ENCODE results near the gene XXYLT1. TPM values are rescaled to one million over a fixed set of nuclear protein-coding genes. Genes with fewer than 3 reads are reported as not detected.

Gene XXYLT1
- total and polyA plus RNA-seq, 8 donors = 1.8 to 5.0 (median 2.6) TPM

DNA sequence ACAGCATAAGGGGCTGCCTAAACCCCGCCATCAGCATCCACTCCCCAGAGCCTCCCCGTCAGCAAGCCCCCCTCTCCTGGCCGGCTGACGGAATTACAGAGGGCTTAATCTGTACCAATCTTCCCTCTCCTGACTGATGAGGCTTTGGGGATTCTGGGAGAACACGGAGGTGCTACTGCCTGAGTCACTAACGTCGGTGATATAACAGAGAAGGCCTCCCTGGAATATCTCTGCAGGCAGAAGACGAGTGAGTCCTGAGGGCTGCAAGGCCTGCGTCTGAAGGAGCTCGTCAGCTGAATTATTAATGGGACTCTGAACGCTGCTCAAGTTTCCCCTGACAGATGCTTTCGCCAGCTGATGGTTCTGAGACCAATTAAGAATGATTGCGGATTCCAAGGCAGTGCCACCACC, 147.7 kb downstream of the XXYLT1 start:
- FAIRE-seq (no peak), ATAC-seq (no peak), DNase-seq (no peak)
- no peaks in the 10 kb centered on the region for H3K9me3 ChIP-seq
- no peak for TF ChIP-seq CTCF (IDR thresholded peaks at IDR 0.05)
- H3K4me1 ChIP-seq = no peaks in the 10 kb centered on the region
- H3K36me3 ChIP-seq = no peaks in the 10 kb centered on the region
- WGBS, 2 donors = 80 to 81% methylated on average over 13 of the region's 13 CpGs
- intact Hi-C loops (cut with DNase I) = no loop called here
- H3K27me3 ChIP-seq = no peaks in the 10 kb centered on the region
- H3K27ac ChIP-seq = no peak overlapping the region
- H3K4me3 ChIP-seq = no peak overlapping the region

- H3K4me3 ChIP-seq = no peak overlapping the region
- no peak for FAIRE-seq
Observed at GRCh38 chr3:195122261-195122660, 148.7 kb downstream of the XXYLT1 start.

DNA sequence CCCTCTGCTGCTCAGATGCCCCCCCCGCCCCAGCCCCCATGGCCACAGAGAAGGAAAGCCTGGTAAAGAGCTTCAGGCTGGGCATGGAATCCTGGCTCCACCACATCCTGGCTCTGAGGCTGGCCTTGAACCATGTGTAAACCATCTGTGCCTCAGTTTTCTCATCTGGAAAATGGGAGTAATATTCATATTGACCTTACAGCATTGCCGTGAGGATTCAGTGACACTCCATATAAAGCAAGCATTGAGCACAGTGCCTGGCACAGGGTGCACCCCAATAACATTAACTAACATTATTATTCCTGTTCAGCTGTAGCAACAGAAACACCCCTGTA, 150.7 kb downstream of the XXYLT1 start:
- H3K27me3 ChIP-seq = no peaks in the 10 kb centered on the region
- ATAC-seq (no peak), FAIRE-seq (no peak), DNase-seq (no peak)
- no peak overlapping the region for H3K27ac ChIP-seq
- intact Hi-C loops (cut with DNase I) = no loop called here
- no peaks in the 10 kb centered on the region for H3K36me3 ChIP-seq
- WGBS, 2 donors = 95 to 97% methylated on average over 2 of the region's 2 CpGs
- H3K4me1 ChIP-seq = no peaks in the 10 kb centered on the region
- TF ChIP-seq CTCF (IDR thresholded peaks at IDR 0.05) = no peak
- H3K4me3 ChIP-seq = no peak overlapping the region
- no peaks in the 10 kb centered on the region for H3K9me3 ChIP-seq

More at GRCh38 chr3:195122261-195122660, 148.7 kb downstream of the XXYLT1 start:
- intact Hi-C loops (cut with DNase I) = no loop called here
- TF ChIP-seq CTCF (IDR thresholded peaks at IDR 0.05) = no peak
- no peaks in the 10 kb centered on the region for H3K36me3 ChIP-seq
- no peak overlapping the region for H3K27ac ChIP-seq
- WGBS, 2 donors = 88 to 94% methylated on average over 3 to 4 of the region's 4 CpGs
- ATAC-seq = no peak
- no peaks in the 10 kb centered on the region for H3K9me3 ChIP-seq
- no peaks in the 10 kb centered on the region for H3K4me1 ChIP-seq
- H3K27me3 ChIP-seq = no peaks in the 10 kb centered on the region
- DNase-seq = no peak

DNA sequence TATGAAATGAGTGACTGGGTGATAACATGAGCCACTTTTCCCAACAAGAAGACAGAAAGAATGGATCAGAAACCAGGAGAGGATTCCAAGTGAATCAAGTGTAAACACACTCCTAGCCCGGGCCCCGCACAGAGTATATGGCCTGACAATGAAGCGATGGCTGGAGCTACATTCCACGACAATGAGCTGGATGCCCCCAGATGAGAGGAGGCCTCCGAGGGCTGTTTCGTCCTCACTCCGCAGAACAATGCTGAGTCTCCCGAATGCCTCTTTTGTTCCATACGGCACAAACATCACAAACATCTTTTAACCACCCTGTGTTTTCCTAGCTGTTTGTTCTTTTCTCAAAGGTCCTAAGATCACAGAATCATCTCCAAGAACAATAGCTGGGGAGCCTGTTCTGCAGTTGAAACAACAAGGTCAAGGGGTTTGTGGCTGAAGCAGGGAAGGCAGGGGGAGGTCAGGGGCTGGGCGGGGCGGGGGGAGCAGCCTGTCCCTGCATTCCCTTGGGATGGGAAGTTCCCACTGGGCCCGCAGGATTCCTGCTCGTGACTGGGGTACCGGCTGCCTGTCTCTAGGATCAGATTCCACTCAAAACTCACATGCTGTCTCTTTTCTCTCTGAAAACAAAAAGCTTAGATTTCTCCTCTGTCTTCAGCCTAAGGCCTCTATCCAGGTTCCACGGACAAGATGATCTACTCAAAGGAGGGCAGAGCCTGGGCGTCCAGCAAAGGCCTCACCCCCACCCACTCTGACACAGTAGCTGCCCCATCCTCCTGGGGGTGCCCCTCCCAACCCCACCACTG, 151.3 kb downstream of the XXYLT1 start:
- H3K4me1 ChIP-seq = no peaks in the 10 kb centered on the region
- no peak overlapping the region for H3K4me3 ChIP-seq
- ATAC-seq (no peak), FAIRE-seq (no peak), DNase-seq (no peak)
- H3K36me3 ChIP-seq = no peaks in the 10 kb centered on the region
- H3K27me3 ChIP-seq = no peaks in the 10 kb centered on the region
- no peak for TF ChIP-seq CTCF (IDR thresholded peaks at IDR 0.05)
- no peaks in the 10 kb centered on the region for H3K9me3 ChIP-seq
- intact Hi-C loops (cut with DNase I) = no loop called here
- no peak overlapping the region for H3K27ac ChIP-seq
- 82% methylated on average over 16 of the region's 16 CpGs for WGBS, 2 donors

DNA sequence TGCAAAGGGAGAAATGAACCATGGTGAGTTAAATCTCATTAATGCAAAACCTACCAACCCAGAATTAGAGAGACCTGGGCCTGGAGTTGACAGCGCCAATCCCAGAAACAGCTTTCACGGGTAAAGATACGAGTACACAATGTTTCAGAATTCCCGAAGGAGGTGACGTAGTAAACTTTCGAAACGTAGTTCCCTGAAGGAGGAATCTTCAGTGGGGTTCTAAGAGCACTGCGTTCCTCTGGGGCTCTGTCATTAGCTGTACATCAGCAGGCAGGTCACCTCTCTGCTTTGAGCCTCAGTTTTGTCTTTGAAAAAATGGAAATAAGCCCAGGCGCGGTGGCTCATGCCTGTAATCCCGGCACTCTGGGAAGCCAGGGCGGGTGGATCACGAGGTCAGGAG, 152.3 kb downstream of the XXYLT1 start:
- FAIRE-seq = no peak
- TF ChIP-seq CTCF (IDR thresholded peaks at IDR 0.05) = no peak
- intact Hi-C loops (cut with DNase I) = no loop called here

More for the DNA sequence above, 152.3 kb downstream of the XXYLT1 start:
- Histone ChIP-seq H3K9me3 (no peaks in the 10 kb centered on the region), H3K4me3 (no peak overlapping the region), H3K36me3 (no peaks in the 10 kb centered on the region), H3K27ac (no peak overlapping the region), H3K4me1 (no peaks in the 10 kb centered on the region), H3K27me3 (no peaks in the 10 kb centered on the region)
- no peak for ATAC-seq
- 86 to 89% methylated on average over 13 of the region's 13 CpGs for WGBS, 2 donors
- no peak for DNase-seq

All from pancreas (tissue), 10 donors.